Erythroblast (primary cell): ENCODE data around the gene FUBP3.
"Not testable (repeated sequence)": the region's sequence is repeated elsewhere in the genome, so short reads cannot be mapped to it uniquely, and the experiment has no call there.

Experiments used
- DNase-seq, 2 experiments: peaks; one replicate each; lab custom pipeline; 2025; lab: John Stamatoyannopoulos, UW
- GATA1 ChIP-seq: IDR thresholded peaks from 2 replicates; pipeline ENCODE4 v1.6.1; 2011; ENCODE audit warnings: low read depth, mild to moderate bottlenecking, control low read depth, low read length, moderate library complexity
- POLR2A ChIP-seq: IDR thresholded peaks from 2 replicates; pipeline ENCODE4 v1.6.1; 2011; ENCODE audit warnings: mild to moderate bottlenecking, low read length

The FUBP3 gene

DNA sequence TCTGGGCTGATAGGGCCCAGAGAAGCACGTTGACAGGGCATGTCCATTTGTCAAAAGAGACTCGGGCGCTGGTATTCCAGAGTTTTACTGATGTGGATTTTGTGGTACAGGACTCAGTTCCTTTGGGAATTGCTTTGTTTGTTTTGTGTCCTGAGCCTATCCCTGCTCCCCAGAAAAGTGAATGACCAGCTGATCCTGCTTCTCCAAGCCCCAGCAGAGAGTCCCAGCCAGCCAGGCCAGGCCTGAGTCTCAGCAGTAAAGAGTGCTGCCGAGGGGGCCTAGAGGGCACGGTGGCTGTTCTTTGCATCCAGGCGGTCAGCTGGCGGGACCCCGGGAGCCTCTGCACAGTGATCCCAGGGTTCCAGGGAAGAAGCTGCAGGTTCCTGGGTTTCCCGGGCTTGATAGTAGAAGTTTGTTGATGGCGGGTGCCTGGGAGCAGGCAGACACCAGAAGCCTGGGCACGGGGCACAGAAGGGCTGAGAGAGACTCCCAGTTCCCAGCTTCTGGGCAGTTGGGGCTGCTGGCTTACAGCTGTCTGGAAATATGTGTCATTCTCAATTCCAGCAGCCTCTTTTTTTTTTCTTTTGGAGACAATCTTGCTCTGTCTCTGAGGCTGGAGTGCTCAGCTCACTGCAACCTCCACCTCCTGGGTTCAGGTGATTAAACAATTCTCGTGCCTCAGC lies 93.7 kb downstream of the FUBP3 start:
- TF ChIP-seq GATA1 = no peak
- TF ChIP-seq POLR2A = no peak
- DNase-seq = no peak

DNA sequence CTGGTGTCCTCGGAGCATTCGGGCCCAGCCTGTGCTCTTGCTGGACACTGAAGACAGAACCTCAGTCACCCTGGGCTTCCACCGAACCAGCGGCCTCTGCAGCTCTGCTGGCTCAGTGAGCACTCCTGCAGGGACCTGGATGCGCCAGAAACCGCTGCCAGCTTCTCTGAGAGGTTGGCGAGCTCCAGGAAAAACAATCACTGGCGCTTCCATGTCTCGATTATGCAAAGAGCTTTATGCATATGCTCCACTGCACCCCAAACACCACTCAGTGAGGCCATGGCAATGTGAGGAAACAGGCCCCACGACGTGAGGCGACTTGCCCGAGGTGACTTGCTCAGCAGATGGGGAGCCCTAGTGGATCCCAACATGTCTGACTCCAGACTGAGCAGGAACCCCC lies 96.0 kb downstream of the FUBP3 start:
- no peak for TF ChIP-seq GATA1
- no peak for TF ChIP-seq POLR2A
- no peak for DNase-seq

DNA sequence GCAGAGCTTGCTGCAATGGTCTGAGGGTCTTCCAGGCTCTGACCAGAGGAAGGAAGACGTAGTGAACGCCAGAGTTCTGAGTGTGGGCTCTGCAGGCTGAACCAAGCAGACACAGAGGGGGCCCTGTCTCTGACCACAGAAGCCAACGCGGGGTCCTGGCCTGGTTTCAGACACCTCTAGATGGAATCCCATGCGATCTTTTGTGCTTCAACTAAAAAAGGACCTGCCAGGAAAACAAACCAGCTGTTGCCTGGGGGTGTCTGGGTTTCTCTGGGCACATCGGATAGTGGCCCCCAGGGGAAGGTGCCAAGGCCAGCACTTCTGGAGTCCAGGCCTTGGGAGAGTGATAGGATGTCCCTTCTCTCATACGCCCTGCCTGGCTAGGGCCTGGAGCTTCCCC lies 97.9 kb downstream of the FUBP3 start:
- no peak for TF ChIP-seq GATA1
- TF ChIP-seq POLR2A = no peak
- no peak for DNase-seq

DNA sequence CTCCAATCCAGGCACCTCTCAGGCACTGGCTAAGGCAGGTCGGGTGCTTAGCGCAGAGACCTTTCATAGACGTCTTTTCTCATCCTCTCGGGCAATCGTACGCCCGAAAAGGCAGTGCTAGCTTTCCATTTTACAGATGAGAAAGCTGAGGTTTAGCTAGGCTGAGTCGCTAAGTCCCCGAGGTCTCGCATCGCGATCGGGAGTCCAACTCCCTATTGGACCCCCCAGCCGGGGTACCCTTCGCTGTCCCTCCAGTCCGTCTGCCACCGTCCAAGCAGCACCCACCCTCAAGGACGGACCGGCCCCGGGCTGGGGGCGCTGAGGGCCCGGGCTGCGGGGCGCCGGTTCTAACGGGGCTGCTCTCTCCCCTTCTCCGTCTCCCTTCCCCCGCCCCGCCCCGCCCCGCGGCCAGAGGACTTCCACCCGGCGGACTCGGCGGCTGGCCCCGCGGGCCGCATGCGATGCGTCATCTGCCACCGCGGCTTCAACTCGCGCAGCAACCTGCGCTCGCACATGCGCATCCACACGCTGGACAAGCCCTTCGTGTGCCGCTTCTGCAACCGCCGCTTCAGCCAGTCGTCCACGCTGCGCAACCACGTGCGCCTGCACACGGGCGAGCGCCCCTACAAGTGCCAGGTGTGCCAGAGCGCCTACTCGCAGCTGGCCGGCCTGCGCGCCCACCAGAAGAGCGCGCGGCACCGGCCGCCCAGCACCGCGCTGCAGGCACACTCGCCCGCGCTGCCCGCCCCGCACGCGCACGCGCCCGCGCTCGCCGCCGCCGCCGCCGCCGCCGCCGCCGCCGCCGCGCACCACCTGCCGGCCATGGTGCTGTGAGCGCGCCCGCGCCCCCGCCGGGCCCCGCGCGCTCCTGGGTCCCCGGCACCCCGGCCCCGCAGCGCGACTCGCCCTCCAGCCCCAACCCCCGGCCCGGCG lies 101.7 kb downstream of the FUBP3 start:
- no peak for TF ChIP-seq GATA1
- no peak for TF ChIP-seq POLR2A
- peak; percentile 83 to 86 for DNase-seq

DNA sequence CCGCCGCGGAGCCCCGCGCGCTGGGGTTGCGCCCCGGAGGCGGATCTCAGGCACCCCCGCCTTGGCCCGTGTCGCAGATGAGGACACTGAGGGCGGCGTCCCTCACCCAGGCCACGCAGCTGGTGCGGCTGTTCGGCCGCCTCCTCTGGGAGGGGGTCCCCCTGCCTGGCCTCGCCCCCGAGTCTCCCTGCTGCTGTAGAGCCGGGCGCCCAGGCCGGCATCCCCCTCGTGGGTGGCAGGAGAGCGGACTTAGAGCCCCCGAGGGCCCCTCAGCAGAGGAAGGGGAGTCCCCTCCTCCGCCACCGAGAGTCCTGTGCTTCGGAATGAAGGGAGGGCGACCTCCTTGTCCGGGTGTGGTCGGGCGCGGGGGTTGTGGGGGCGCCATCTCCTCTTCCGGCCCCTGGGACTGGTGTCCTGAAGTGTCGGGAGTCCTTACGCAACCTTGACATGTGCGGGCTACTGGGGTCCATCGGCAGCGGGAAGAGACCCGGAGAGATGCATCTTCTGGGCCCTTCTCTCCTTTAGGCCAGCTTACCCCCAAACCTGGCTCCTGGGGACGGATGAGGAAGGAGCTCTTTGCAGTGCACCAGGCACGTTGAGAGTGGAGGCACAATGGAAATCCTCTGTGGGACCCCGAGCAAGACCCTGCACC lies 102.5 kb downstream of the FUBP3 start:
- TF ChIP-seq GATA1 = no peak
- TF ChIP-seq POLR2A = no peak
- DNase-seq = peak; percentile 55 to 57

DNA sequence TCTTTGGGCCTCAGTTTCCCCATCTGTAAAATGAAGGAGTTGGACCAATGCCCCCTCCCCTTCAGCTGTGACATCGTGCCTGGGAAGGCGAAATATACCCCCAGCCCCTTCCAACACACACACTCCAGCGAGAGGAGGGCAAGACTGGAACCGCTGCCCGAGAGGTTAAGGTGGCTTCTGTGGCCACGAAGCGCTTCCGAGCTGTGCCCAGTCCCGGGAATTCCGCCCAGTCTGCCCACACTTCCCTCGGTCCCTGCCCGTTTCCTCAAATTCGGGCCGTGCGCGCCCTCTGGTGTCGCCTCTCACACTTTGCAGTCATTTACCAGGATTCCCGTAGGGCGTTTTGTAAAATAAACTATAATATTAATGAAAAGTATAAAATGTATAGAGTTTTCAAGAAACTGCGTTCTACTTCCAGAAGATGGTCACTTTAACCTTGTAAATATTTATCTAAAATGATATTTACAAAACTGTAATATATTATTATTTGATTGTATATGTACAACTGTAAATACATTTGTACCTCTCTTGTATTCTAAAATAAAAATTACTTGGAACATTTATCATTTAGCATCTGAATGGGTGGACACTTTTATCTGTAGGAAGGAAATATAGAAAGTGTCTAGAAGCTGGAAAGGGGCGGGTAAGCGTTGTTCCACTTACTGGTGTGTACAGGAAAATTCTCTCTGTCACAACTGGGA lies 103.2 kb downstream of the FUBP3 start:
- DNase-seq = peak; percentile 58 to 83
- TF ChIP-seq POLR2A (no peak), GATA1 (no peak)

DNA sequence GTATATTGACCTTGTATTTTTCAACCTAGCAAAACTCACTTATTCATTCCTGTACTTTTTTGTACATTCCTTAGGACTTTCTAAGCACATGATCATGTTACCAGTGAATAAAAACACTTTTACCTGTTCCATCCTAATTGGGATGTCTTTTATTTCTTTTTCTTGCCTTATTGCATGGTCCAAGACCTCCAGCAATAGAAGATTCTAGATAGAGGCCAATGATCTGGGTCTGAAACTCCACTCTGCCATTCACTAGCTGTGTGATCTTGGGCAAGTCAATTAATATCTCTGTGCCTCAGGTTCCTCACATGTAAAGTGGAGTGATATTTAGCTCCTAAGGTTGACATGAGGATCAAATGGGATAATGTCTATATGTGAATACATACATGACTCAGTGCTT lies 105.7 kb downstream of the FUBP3 start:
- no peak for DNase-seq
- no peak for TF ChIP-seq POLR2A
- no peak for TF ChIP-seq GATA1

DNA sequence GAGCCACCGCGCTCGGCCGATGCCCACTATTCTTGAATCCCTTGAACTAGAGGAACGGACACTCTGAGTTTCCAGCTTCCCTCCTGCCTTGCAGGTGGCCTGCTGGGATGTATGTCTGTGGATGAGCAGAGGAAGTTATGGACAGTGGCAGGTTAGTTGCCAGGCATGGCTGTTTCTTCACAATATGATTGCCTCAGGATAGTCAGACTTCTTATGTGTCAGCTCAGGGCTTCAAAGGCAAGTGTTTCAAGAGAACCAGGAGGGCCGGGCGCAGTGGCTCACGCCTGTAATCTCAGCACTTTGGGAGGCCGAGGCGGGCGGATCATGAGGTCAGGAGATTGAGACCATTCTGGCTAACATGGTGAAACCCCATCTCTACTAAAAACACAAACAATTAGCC lies 106.6 kb downstream of the FUBP3 start:
- not testable (repeated sequence) for DNase-seq

DNA sequence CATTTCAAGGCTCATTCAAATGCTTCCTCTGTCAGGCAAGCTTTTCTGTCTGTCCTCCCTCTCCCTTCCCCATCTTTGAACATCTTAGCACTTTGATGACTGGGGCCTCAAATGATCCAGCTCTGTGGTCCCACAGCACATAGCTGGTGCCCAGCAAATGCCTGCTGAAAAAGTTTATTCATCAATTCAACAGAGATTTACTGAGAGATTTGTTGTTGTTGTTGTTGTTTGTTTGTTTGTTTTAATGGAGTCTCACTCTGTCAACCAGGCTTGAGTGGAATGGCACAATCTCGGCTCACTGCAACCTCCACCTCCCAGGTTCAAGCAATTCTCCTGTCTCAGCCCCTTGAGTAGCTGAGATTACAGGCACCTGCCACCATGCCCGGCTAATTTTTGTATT lies 108.2 kb downstream of the FUBP3 start:
- no peak for DNase-seq
- no peak for TF ChIP-seq GATA1
- TF ChIP-seq POLR2A = no peak
